D341Med (cell line): ENCODE measurements around the gene SERINC1.

Experiments
- DNase-seq: peaks from one replicate; pipeline ENCODE4 v3.0.0; 2012; ENCODE audit warnings: low spot score

The SERINC1 gene

GRCh38 chr6:122432816-122433215 lies 38.8 kb downstream of the SERINC1 start:
- no peak for DNase-seq

- DNase-seq, result no peak
Observed at GRCh38 chr6:122431780-122432179, 39.8 kb downstream of the SERINC1 start.

- no peak for DNase-seq
Observed at GRCh38 chr6:122429323-122429722, 42.3 kb downstream of the SERINC1 start.

DNA sequence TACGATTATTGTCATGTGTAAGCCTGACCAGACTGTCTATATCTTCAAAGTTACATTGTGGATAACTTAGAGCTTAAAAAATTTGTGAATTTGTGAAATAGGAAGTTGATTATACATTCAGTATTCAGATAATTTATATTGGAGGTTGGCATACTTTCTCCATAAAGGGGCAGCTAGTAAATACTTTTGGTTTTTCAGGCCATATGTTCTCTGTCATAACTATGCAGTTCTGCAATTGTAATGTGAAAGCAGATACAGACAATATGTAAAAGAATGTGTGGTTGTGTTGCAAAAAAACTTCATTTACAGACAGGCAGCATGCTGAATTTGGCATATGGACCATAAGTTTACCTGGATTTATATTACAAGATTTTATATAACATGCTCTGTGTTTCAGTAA lies 42.8 kb downstream of the SERINC1 start:
- no peak for DNase-seq

GRCh38 chr6:122426597-122426996 lies 45.0 kb downstream of the SERINC1 start:
- no peak for DNase-seq

DNA sequence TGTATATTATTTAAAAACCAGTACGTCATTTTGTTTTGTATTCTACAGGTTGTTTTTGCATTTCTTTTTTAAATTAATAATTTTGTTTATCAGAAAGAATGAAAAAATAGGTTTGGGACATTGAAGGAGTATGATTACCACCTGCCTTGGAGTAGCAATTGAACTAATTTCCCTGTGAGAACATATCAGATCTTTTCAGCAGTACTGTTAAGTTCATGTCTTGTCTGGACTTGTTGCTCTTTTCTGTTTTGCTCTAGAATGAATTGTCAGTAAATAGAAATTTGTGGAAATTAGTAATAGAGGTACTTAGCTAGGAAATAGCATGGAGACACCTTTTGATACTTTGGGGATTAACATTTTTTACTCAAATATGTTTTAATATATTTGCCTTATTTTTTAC lies 47.9 kb downstream of the SERINC1 start:
- no peak for DNase-seq

DNA sequence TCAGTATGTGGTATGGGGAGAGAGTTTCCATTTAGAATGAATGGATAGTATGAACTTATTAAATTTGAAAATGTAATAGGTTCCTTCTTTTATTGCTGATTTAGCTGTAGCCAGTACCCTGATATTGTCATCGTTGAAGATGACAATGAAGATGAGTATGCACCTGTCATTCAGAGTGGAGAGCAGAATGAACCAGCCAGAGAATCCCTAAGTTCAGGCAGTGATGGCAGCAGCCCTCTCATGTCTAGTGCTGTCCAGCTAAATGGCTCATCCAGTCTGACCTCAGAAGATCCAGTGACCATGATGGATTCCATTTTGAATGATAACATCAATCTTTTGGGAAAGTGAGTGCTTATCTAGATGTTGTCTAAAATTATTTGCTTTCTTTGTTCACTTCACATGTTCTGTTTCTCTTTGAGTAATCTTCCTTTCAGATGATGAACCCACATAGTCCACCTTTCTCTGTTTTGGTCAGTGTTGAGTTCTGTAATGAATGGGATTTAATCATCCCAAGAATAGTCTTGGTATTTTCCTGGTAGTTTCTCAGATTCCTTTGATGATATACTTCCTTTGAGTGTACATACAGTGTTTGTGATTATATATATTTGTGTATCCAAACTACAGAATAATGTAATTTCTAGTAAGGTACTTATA lies 48.9 kb downstream of the SERINC1 start:
- no peak for DNase-seq

DNA sequence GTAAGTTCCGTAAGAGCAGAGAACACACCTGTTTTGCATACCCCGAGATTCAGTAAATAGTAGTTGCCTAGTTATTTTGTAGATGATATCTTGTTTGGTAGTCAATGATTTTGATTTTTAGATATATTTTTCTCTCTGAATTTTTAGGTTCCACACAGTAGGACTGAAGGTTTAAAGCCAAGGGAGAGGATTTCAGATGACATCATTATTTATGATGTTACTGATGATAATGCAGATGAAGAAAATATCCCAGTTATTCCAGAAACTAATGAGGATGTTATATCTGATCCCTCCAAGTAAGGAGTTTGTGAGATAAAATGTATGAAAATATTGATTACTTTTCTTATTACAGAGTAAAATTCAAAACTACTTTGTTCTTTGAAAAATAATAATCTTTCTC lies 49.6 kb downstream of the SERINC1 start:
- DNase-seq, result no peak

DNA sequence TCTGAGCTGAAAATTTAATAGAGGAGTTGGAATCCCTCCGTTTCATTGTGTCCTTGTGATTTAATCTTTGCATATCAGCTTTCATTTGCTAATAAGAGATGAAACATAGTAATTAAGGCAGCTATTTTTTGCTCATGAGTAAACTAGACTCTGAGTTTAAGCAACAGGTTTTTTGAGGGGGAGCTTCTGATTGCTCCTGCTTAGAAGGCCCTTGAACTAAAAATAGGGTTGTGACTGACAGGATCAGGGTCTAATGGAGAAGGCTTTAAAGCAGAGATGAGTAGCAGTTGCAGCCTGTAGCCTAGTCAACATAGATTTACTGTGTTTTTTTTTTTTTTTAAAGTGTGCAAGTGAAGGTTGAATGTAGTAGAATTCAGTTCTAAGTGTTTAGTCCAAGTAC lies 54.8 kb downstream of the SERINC1 start:
- no peak for DNase-seq

DNA sequence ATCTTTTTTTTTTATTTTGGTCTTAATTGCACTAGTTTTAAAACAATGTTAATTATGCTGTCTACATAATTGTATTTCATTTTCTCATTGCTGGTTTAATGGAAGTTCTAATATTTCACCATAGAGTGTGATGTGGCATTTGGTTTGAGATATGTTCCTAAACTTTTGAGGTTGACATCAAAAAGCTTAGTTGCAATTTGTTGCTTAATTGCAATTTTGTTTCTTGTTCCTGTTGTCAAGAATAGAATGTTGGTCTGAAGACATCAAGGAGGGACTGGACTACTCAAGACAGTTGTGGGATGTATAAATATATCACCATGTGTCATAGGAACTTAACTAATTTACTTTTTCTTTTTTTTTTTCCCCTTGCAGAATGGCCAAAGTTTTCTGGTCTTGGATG lies 59.6 kb downstream of the SERINC1 start:
- no peak for DNase-seq

GRCh38 chr6:122408702-122409458 lies 62.7 kb downstream of the SERINC1 start:
- DNase-seq, result no peak

DNA sequence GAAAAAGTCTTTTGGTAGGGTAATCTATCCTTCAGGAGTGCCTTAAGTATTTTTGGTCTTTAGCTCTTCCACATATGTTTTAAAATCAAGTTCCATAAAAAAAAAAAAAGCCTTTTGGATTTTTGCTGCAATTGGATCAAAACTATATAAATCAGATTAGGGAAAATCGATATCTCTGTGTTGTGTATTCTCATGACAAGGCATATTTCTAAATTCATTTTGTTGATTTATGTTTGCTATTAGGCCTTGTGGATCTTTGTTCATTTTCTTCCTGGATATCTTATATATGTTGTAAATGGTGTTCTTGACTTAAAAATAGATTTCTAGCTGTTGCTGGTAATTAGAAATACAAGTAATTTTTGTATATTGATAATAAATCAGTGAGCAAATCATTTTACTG lies 63.4 kb downstream of the SERINC1 start:
- DNase-seq, result no peak

- DNase-seq, result no peak
Observed at GRCh38 chr6:122407712-122408111, 63.9 kb downstream of the SERINC1 start.

DNA sequence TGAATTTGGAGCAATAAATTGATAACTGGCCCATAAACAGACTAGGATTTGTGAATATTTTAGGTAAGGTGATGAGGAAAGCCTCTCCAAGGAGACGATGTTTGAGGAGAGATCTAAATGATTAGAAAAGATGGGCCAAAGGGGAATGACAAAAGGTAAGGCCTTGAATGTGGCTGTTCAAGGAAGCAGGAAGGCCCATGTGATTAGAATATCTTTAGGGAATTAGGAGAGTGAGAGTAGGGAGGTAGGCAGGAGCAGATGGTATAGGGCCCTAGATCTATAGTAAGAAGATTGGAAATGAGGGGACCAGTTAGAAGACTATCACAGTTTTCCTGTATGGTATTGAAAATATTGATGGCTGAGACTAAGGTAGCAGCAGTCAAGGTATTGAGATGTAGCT lies 65.4 kb downstream of the SERINC1 start:
- no peak for DNase-seq

DNA sequence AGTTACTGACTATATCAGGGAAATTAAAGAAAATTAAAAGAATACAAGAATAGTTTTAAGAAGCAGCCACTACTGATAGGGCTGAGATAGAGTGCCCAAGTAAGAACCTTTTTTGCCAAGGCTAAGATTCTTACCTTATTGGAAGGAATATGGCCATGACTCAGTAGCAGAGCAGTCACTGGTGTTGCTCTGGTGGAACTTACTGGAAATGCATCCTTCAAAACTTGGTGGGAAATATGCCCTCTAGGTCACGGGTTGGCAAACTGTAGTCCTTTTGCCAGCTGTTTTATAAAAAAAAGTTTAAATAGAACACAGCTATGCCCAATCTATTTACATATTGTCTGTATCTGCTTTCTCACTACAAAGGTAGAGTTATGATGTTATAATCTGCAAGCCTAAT lies 66.2 kb downstream of the SERINC1 start:
- DNase-seq, result no peak

DNA sequence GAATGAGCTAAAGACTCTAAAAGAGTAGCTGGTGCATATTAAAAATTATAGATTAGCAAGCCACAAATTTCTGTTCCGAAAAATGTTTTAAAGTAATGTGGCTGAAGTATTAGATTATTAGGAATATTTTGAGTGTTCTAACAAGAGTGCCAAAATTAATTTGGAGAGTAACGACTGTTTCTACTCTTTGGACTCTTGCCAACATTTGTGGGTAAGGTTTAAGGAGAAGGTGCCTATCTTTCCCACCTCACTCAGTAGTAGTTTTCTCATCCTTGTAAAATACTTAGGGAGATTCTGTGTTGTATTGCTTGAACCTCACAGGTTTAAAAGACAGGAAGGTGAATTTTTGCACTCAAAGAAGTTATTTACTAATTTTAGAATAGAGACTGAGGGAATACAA lies 67.2 kb downstream of the SERINC1 start:
- DNase-seq, result no peak

GRCh38 chr6:122401104-122401503 lies 70.5 kb downstream of the SERINC1 start:
- no peak for DNase-seq

DNA sequence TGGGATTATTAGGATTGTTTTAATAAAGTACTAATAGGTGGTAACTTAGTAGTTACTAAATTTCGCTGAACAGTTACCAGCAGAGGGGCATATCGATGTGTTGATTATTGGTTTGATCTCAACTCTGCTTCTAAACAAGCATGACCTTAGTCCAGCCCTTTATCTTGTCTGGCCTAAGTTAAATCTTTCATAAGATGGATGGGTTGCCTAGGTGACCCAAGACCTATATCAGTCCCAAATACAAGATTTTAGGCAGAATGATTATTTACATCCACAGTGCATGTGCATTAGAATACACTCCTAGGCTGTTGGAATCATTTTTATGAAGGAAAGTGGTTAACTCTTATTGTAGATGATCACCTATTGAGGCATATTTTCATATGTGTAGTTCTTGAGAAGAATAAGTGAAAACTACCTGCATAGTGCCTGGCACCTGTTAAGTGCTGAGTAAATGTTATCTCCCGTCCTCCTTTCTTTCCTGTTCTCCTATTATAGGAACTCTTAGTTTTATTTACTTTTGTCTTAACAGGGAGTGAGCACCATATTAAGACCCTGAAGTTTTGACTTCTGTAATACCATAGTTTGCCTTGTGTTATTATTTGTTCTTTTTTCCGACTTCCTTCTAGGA lies 71.0 kb downstream of the SERINC1 start:
- no peak for DNase-seq

DNA sequence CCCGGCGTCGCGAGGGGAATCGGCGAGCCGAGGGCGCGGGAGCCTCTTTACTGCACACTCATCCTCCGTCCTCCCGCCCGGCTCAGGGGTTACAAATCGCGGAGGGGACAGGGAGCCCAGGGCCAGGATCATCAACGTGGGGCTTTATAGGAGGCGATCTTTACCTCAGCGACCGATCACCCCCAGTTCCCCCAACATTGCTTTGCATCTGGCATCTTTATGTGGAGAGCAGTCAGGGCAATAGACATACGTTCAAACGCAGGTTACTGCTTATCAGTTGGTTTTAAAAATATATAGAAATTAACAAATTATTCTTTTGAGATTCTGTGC lies 71.5 kb downstream of the SERINC1 start:
- DNase-seq, result no peak

DNA sequence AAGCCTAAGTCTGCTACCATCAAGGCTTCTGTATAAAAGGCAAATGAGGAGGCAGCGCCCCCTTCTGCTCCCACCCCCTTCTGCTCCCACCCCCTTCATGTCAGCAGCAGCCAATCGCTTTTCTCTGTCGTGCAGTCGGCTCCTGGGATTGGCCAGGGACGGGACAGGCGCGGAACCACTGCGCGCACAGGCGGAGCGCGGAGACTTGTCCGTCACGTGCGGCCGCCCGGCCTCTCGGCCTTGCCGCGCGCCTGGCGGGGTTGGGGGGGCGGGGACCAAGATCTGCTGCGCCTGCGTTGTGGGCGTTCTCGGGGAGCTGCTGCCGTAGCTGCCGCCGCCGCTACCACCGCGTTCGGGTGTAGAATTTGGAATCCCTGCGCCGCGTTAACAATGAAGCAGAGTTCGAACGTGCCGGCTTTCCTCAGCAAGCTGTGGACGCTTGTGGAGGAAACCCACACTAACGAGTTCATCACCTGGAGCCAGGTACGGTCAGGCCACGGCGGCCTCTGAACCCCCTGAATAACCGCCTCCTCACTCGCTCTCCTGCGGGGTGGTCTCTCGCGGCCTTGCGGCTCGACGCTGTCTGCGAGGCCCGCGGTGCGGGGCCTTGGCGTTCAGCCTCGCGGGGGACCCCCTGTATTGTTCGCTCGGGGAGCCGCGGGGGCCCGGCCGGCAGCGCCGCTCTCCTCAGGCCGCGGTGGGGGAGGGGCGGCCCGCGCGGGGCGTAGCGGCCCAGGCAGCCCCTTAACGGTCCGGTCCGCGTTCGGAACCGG lies 72.1 kb downstream of the SERINC1 start, which contains the start of gene HSF2:
HSF2 (plus strand) TSS at position 305 of the 773 bp plus-strand sequence; CDS start at position 391, 86 bp downstream.
- DNase-seq, result peak; percentile 96

DNA sequence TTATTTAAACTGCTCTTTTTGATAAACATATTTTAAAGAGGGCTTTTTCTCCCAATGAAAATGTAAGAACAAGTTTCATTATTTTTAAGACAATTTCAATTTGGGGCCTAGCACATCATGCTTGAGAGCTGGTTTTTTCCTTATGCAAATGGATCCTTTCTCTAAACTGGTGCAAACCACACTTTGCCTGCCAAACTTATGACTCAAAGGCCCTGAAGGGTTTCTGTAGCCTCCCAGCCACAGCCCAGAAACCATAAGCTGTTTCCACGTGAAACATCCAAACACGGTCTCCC lies 72.6 kb downstream of the SERINC1 start:
- DNase-seq, result no peak

GRCh38 chr6:122394016-122394415 lies 77.6 kb downstream of the SERINC1 start:
- DNase-seq, result no peak

DNA sequence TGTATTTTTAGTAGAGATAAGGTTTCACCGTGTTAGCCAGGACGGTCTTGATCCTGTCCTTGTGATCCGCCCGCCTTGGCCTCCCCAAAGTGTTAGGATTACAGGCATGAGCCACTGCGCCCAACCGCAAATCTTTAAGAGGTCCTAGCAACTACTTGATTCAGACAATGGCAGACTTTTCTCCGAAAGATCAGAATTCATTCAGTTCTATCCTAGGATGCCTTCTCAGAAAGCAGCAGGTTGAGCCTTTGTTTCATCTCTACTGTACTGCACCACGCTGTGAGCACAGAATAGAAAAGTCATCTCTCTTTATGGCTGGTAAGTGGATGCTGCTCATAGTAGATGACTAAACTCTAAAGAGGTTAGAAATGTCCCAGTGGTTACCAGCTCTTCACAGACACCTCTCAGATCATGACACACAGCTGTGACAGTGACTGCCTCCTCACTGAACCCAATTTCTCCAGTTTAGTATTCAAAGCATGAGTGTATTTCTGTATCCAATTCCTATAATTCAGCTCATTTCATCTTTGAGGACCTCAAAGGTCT lies 78.2 kb downstream of the SERINC1 start:
- DNase-seq, result no peak
